GM12878 (cell line): Measurements from ENCODE around the gene CCDC201.

ENCODE experiments used
- JUNB ChIP-seq: IDR thresholded peaks from 2 replicates; pipeline ENCODE4 v1.6.1; 2016; ENCODE audit warnings: antibody characterized with exemption, mild to moderate bottlenecking
- POLR2A ChIP-seq: IDR thresholded peaks from 2 replicates; pipeline ENCODE4 v1.6.1; 2011; ENCODE audit warnings: low read depth, mild to moderate bottlenecking, low read length
- TAF1 ChIP-seq: IDR thresholded peaks from 2 replicates; pipeline ENCODE4 v1.6.1; 2011; ENCODE audit warnings: mild to moderate bottlenecking, low read depth, low read length, borderline replicate concordance
- ZNF622 ChIP-seq: fragments of 450-650 bp; IDR thresholded peaks from 2 replicates; pipeline ENCODE4 v1.6.1; 2017; ENCODE audit warnings: mild to moderate bottlenecking, inconsistent platforms
- TF ChIP-seq, protein P1 (sequence below): IDR thresholded peaks from 2 replicates; pipeline ENCODE4 v1.6.1; 2012; ENCODE audit warnings: low read depth, low read length, improper control_type of control experiment
- TF ChIP-seq, protein P2 (sequence below): IDR thresholded peaks from 2 replicates; pipeline ENCODE4 v1.6.1; 2012; ENCODE audit warnings: low read length, inconsistent platforms

DNA sequence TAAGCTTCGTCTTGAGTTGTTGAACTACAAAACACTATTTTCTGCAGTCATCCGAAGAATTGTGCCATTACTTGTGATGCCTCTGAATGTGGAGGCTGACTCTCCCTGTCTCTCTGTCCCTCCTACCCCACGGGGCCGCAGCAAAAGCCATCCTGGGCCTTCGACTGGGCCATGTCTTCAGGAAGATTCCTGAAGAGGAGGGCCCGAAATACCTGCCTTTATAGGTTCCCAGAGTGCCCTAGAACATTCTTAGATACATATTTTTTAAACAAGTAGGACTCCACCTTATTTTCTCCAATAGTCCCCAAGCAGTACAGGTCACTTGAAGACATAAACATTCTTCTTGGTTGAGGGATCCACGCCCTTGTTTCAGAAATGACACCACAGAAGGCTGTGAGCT, 40.1 kb upstream of the CCDC201 start:
- TF ChIP-seq, protein P1, sequence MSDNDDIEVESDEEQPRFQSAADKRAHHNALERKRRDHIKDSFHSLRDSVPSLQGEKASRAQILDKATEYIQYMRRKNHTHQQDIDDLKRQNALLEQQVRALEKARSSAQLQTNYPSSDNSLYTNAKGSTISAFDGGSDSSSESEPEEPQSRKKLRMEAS: no peak
- TF ChIP-seq ZNF622 (no peak), JUNB (no peak), TAF1 (no peak), POLR2A (no peak)
- TF ChIP-seq, protein P2, sequence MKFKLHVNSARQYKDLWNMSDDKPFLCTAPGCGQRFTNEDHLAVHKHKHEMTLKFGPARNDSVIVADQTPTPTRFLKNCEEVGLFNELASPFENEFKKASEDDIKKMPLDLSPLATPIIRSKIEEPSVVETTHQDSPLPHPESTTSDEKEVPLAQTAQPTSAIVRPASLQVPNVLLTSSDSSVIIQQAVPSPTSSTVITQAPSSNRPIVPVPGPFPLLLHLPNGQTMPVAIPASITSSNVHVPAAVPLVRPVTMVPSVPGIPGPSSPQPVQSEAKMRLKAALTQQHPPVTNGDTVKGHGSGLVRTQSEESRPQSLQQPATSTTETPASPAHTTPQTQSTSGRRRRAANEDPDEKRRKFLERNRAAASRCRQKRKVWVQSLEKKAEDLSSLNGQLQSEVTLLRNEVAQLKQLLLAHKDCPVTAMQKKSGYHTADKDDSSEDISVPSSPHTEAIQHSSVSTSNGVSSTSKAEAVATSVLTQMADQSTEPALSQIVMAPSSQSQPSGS: no peak
